OCI-LY1 (cell line): ENCODE measurements around the gene ACE.

Experiments used
- H2AFZ ChIP-seq: fragments of 200-600 bp; sonication (generic), shearing (Covaris generic); 2 replicates; pipeline ENCODE4 v1.6.0; 2014; ENCODE audit warnings: antibody characterized with exemption, mild to moderate bottlenecking, low read length
- H3F3A ChIP-seq: fragments of 200-600 bp; sonication (generic), shearing (Covaris generic); 2 replicates; pipeline ENCODE4 v1.6.0; 2014; ENCODE audit warnings: mild to moderate bottlenecking, antibody characterized with exemption, low read length, moderate library complexity; ENCODE audit not compliant: insufficient read depth
- H3K27ac ChIP-seq: fragments of 200-600 bp; sonication (generic); 2 replicates; pipeline ENCODE4 v1.5.1; 2014; ENCODE audit warnings: low read length, mixed run types, mild to moderate bottlenecking, low read depth; ENCODE audit not compliant: poor library complexity, severe bottlenecking
- H3K27me3 ChIP-seq: fragments of 200-600 bp; sonication (generic); 2 replicates; pipeline ENCODE4 v1.6.0; 2014; ENCODE audit warnings: antibody characterized with exemption, mild to moderate bottlenecking, low read length, moderate library complexity; ENCODE audit not compliant: insufficient read depth
- H3K36me3 ChIP-seq: fragments of 200-600 bp; sonication (generic); 2 replicates; pipeline ENCODE4 v1.6.1; 2014; ENCODE audit warnings: mild to moderate bottlenecking, antibody characterized with exemption, low read length, moderate library complexity, mixed read lengths; ENCODE audit not compliant: insufficient read depth
- H3K4me1 ChIP-seq: fragments of 200-600 bp; sonication (generic); 2 replicates; pipeline ENCODE4 v1.5.1; 2014; ENCODE audit warnings: mild to moderate bottlenecking, low read length, moderate library complexity; ENCODE audit not compliant: insufficient read depth, severe bottlenecking
- H3K4me2 ChIP-seq: fragments of 200-600 bp; sonication (generic), shearing (Covaris generic); 2 replicates; pipeline ENCODE4 v1.6.1; 2014; ENCODE audit warnings: low read length
- H3K4me3 ChIP-seq: fragments of 200-600 bp; sonication (generic); 2 replicates; pipeline ENCODE4 v1.5.1; 2014; ENCODE audit warnings: low read length, low read depth, mild to moderate bottlenecking, mixed read lengths; ENCODE audit not compliant: poor library complexity, severe bottlenecking
- H3K79me2 ChIP-seq: fragments of 200-600 bp; shearing (Covaris generic); 2 replicates; pipeline ENCODE4 v1.6.1; 2016; ENCODE audit warnings: mixed run types, low read length, mixed read lengths; ENCODE audit not compliant: insufficient read depth
- H3K9ac ChIP-seq: fragments of 200-600 bp; sonication (generic), shearing (Covaris generic); 2 replicates; pipeline ENCODE4 v1.6.1; 2014; ENCODE audit warnings: mild to moderate bottlenecking, low read length, mixed read lengths
- H3K9me2 ChIP-seq: fragments of 200-600 bp; sonication (generic), shearing (Covaris generic); 2 replicates; pipeline ENCODE4 v1.6.1; 2014; ENCODE audit warnings: low read depth, mild to moderate bottlenecking, low read length, mixed read lengths
- H3K9me3 ChIP-seq: fragments of 200-600 bp; shearing (Covaris generic); 2 replicates; pipeline ENCODE4 v1.6.1; 2014; ENCODE audit warnings: low read length, mixed read lengths
- H4K20me1 ChIP-seq: fragments of 200-600 bp; sonication (generic), shearing (Covaris generic); 2 replicates; pipeline ENCODE4 v1.6.0; 2016; ENCODE audit warnings: mild to moderate bottlenecking, low read length; ENCODE audit not compliant: insufficient read depth
- EZH2 ChIP-seq: fragments of 200-600 bp; sonication (generic), shearing (Covaris generic); IDR thresholded peaks from 2 replicates; pipeline ENCODE4 v1.8.0; 2017; ENCODE audit warnings: borderline replicate concordance, mixed run types, mild to moderate bottlenecking, antibody characterized with exemption, low read length, moderate library complexity, mixed read lengths
- TF ChIP-seq, protein P1 (sequence below): fragments of 200-600 bp; sonication (generic), shearing (Covaris generic); IDR thresholded peaks from 2 replicates; pipeline ENCODE4 v1.5.1; 2017; ENCODE audit warnings: mild to moderate bottlenecking, antibody characterized with exemption, low read length, moderate library complexity, mixed read lengths

The ACE gene

DNA sequence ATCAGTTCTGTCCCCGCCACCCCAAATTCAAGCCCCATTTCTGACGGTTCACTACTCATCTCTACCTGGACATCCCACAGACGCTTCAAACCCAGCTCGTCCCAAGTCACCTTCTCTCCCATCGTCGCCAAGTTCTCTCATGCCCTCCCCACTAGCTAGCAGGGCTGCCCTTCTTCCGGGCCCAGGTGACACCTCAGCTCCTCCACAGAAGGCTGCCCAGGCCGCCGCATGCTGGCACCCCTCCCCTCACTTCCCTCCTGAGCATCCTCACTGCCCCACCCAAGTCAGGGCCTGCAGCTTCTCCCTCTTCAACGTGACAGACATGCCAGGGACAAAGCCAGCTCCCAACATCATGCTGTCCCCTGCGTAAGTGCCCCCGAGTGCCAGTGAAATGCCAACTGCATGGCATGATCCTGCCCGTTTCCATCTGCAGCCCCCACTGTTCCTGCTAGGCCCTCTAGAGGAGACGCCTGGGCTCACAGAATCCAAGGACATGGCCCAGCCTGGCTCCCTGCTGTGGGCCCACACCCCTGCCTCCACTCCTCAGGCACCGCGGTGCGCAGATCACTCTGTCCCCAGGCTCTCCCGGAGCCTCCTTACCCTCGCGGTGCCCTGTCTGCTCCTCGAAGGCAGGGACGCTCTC, 36.6 kb upstream of the ACE start:
- no peak overlapping the region for H3K9ac ChIP-seq

DNA sequence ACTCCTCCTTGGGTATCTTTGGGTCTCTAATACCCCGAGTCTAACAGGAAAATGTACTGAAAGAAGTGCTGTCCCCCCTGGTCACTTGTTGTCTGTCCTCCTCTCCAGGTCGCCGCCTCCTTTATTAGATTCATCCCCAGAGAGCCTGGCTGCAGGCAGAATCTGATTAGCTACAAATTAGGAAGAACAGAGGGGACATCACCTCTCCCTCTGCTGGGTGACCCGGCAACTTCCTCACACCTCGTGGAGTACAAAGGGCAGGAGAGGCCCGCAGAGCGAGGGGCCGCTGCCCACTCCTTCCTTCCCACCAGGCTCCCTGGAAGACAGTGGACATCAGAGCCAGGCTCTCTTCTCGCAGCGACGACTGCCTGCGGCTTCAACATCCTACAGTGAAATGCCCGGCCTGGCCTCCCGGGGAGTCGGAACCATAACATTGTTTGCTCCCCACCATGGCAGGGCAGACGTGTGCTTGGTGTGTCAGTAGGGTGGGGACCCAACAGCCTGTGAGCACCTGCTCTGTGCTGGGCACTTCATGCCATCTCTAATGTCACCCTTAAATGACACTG, 36.0 kb upstream of the ACE start:
- H3K27ac ChIP-seq, result no peak overlapping the region
- H2AFZ ChIP-seq, result no peak overlapping the region
- H3K4me2 ChIP-seq, result no peak overlapping the region
- H3K9ac ChIP-seq, result no peak overlapping the region
- peaks cover 5% of the 10 kb centered on the region for H3K27me3 ChIP-seq
- TF ChIP-seq EZH2, result no peak
- TF ChIP-seq, protein P1, sequence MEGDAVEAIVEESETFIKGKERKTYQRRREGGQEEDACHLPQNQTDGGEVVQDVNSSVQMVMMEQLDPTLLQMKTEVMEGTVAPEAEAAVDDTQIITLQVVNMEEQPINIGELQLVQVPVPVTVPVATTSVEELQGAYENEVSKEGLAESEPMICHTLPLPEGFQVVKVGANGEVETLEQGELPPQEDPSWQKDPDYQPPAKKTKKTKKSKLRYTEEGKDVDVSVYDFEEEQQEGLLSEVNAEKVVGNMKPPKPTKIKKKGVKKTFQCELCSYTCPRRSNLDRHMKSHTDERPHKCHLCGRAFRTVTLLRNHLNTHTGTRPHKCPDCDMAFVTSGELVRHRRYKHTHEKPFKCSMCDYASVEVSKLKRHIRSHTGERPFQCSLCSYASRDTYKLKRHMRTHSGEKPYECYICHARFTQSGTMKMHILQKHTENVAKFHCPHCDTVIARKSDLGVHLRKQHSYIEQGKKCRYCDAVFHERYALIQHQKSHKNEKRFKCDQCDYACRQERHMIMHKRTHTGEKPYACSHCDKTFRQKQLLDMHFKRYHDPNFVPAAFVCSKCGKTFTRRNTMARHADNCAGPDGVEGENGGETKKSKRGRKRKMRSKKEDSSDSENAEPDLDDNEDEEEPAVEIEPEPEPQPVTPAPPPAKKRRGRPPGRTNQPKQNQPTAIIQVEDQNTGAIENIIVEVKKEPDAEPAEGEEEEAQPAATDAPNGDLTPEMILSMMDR, result no peak
- H3K9me2 ChIP-seq, result no peaks in the 10 kb centered on the region
- no peaks in the 10 kb centered on the region for H3K9me3 ChIP-seq
- peaks cover 3% of the 10 kb centered on the region for H3K4me1 ChIP-seq
- no peaks in the 10 kb centered on the region for H3K36me3 ChIP-seq
- no peak overlapping the region for H3K4me3 ChIP-seq
- no peaks in the 10 kb centered on the region for H3F3A ChIP-seq
- H4K20me1 ChIP-seq, result no peaks in the 10 kb centered on the region
- no peaks in the 10 kb centered on the region for H3K79me2 ChIP-seq

More for the DNA sequence above, 36.6 kb upstream of the ACE start:
- Histone ChIP-seq H3K36me3 (no peaks in the 10 kb centered on the region), H3K9me3 (no peaks in the 10 kb centered on the region), H3K4me3 (no peak overlapping the region), H3K79me2 (no peaks in the 10 kb centered on the region), H3K27ac (no peak overlapping the region), H3F3A (no peaks in the 10 kb centered on the region), H3K9me2 (no peaks in the 10 kb centered on the region), H3K4me1 (no peaks in the 10 kb centered on the region), H3K4me2 (no peak overlapping the region), H3K27me3 (peaks cover 5% of the 10 kb centered on the region), H4K20me1 (no peaks in the 10 kb centered on the region), H2AFZ (no peak overlapping the region)
- TF ChIP-seq, protein P1, result no peak
- no peak for TF ChIP-seq EZH2

DNA sequence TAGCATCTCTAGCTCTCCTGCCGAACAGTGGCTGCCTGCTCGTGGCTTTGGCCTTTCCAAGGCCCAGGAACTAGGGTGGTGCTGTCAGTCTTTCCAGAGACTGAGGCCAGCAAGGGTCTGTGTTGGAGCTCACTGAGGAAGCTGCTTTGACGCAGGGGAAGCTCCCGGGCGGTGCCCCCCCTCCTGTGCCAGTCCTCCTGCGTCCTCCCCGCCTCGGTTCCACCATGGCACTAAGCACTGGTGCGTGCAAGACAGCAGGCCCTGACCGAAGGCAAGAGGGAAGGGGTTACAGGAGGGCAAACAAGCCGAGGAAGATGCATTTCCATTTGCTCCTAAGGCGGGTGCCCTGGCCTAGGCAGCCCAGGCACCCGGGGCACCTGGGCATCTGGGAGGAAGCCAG, 35.2 kb upstream of the ACE start:
- no peaks in the 10 kb centered on the region for H3K9me3 ChIP-seq
- no peaks in the 10 kb centered on the region for H3F3A ChIP-seq
- H3K27me3 ChIP-seq, result peaks cover 5% of the 10 kb centered on the region
- no peaks in the 10 kb centered on the region for H4K20me1 ChIP-seq
- no peak for TF ChIP-seq EZH2
- TF ChIP-seq, protein P1, result no peak
- no peak overlapping the region for H2AFZ ChIP-seq
- H3K27ac ChIP-seq, result no peak overlapping the region
- no peaks in the 10 kb centered on the region for H3K79me2 ChIP-seq
- H3K4me2 ChIP-seq, result no peak overlapping the region
- peaks cover 8% of the 10 kb centered on the region for H3K4me1 ChIP-seq
- H3K9ac ChIP-seq, result no peak overlapping the region
- no peak overlapping the region for H3K4me3 ChIP-seq
- no peaks in the 10 kb centered on the region for H3K9me2 ChIP-seq
- H3K36me3 ChIP-seq, result no peaks in the 10 kb centered on the region
